ENCODE measurements around the gene HSPA4. TPM values are rescaled to one million over a fixed set of nuclear protein-coding genes. Genes with fewer than 3 reads are reported as not detected.

HSPA4 gene
- total RNA-seq, 4 donors from 2014 or later, result 43.3 to 81.7 (median 61.5) TPM

GRCh38 chr5:133062276-133062675 lies 10.5 kb downstream of the HSPA4 start:
- ATAC-seq (ENCODE audit: low FRiP score) (no peak), DNase-seq (ENCODE audit: low spot score) (no peak)
- no peak for TF ChIP-seq CTCF (IDR thresholded peaks at IDR 0.05)

- DNase-seq (ENCODE audit: low spot score) (no peak), ATAC-seq (ENCODE audit: low FRiP score) (no peak)
- no peak for TF ChIP-seq CTCF (IDR thresholded peaks at IDR 0.05)
Measured at GRCh38 chr5:133063965-133064364, 12.2 kb downstream of the HSPA4 start.

GRCh38 chr5:133065471-133065870 lies 13.7 kb downstream of the HSPA4 start:
- ATAC-seq (ENCODE audit: low FRiP score), result no peak
- no peak for DNase-seq (ENCODE audit: low spot score)
- no peak for TF ChIP-seq CTCF (IDR thresholded peaks at IDR 0.05)

- DNase-seq (ENCODE audit: low spot score) (no peak), ATAC-seq (ENCODE audit: low FRiP score) (no peak)
- TF ChIP-seq CTCF (IDR thresholded peaks at IDR 0.05), result no peak
Measured at GRCh38 chr5:133066045-133066444, 14.2 kb downstream of the HSPA4 start.

- no peak for TF ChIP-seq CTCF (IDR thresholded peaks at IDR 0.05)
Measured at GRCh38 chr5:133072021-133072420, 20.2 kb downstream of the HSPA4 start.

GRCh38 chr5:133075572-133076536 lies 24.0 kb downstream of the HSPA4 start:
- DNase-seq (ENCODE audit: low spot score) (no peak), ATAC-seq (ENCODE audit: low FRiP score) (no peak)
- TF ChIP-seq CTCF (IDR thresholded peaks at IDR 0.05), result no peak

More at GRCh38 chr5:133072021-133072420, 20.2 kb downstream of the HSPA4 start:
- DNase-seq (ENCODE audit: low spot score) (no peak), ATAC-seq (ENCODE audit: low FRiP score) (no peak)

GRCh38 chr5:133079048-133079447 lies 27.2 kb downstream of the HSPA4 start:
- no peak for ATAC-seq (ENCODE audit: low FRiP score)
- TF ChIP-seq CTCF (IDR thresholded peaks at IDR 0.05), result no peak

More at GRCh38 chr5:133079048-133079447, 27.2 kb downstream of the HSPA4 start:
- DNase-seq (ENCODE audit: low spot score), result no peak

Data from omental fat pad (tissue), 4 donors.